A204.1 (cell line): ENCODE measurements around the gene STX3.

Experiments used
- FAIRE-seq: peaks from 2 replicates; lab custom pipeline; 2012; peaks lifted over from hg19 to GRCh38; lab: Jason Lieb, UNC

The STX3 gene

GRCh38 chr11:59754859-59755700 lies at the start of gene STX3:
Gene STX3 (plus strand): TSS chr11:59755376. CDS start chr11:59755606, 230 bp downstream.
- FAIRE-seq: no peak

GRCh38 chr11:59706518-59707285 lies 48.5 kb upstream of the STX3 start:
- no peak for FAIRE-seq

- FAIRE-seq: no peak
These were observed 47.8 kb upstream of the STX3 start for GRCh38 chr11:59707371-59707770.

- no peak for FAIRE-seq
These were observed 46.6 kb upstream of the STX3 start for GRCh38 chr11:59708537-59708936.

- FAIRE-seq: no peak
These were observed 44.9 kb upstream of the STX3 start for GRCh38 chr11:59710136-59710847.

GRCh38 chr11:59713745-59714144 lies 41.4 kb upstream of the STX3 start, which contains the start of gene OR10V1:
Gene OR10V1 (minus strand): TSS chr11:59713845. CDS start chr11:59713845, 0 bp downstream.
- no peak for FAIRE-seq

GRCh38 chr11:59716051-59716450 lies 39.1 kb upstream of the STX3 start:
- FAIRE-seq: no peak

- no peak for FAIRE-seq
These were observed 35.6 kb upstream of the STX3 start for GRCh38 chr11:59719556-59719955.

GRCh38 chr11:59724066-59724465 lies 31.1 kb upstream of the STX3 start:
- no peak for FAIRE-seq

GRCh38 chr11:59727426-59727825 lies 27.8 kb upstream of the STX3 start:
- FAIRE-seq: no peak

GRCh38 chr11:59728154-59728553 lies 27.0 kb upstream of the STX3 start:
- no peak for FAIRE-seq

GRCh38 chr11:59728913-59729312 lies 26.3 kb upstream of the STX3 start:
- FAIRE-seq: no peak

GRCh38 chr11:59729834-59730233 lies 25.3 kb upstream of the STX3 start:
- no peak for FAIRE-seq

GRCh38 chr11:59730896-59731565 lies 24.1 kb upstream of the STX3 start:
- no peak for FAIRE-seq

- FAIRE-seq: no peak
These were observed 9.1 kb upstream of the STX3 start for GRCh38 chr11:59746111-59746510.

- no peak for FAIRE-seq
These were observed 1.3 kb upstream of the STX3 start for GRCh38 chr11:59753650-59754493.

- FAIRE-seq: no peak
These were observed 700 bp upstream of the STX3 start for GRCh38 chr11:59754494-59754858.

GRCh38 chr11:59755701-59756557 lies 753 bp downstream of the STX3 start:
- no peak for FAIRE-seq

GRCh38 chr11:59756558-59756840 lies 1.3 kb downstream of the STX3 start:
- FAIRE-seq: no peak

GRCh38 chr11:59756845-59757244 lies 1.7 kb downstream of the STX3 start:
- FAIRE-seq: no peak
